ENCODE results near the gene EPSTI1. TPM values are rescaled to one million over a fixed set of nuclear protein-coding genes. Genes with fewer than 3 reads are reported as not detected.
A peak's percentile ranks its signal among the peaks of the same experiment; 100 is the strongest.
"Not testable (repeated sequence)": the region's sequence is repeated elsewhere in the genome, so short reads cannot be mapped to it uniquely, and the experiment has no call there.

EPSTI1 gene
- total RNA-seq, 4 donors from 2014 or later = 6.5 to 16.9 (median 11.4) TPM

- H3K4me1 ChIP-seq = no peaks in the 10 kb centered on the region
- H3K27ac ChIP-seq = no peak overlapping the region
- H3K9me3 ChIP-seq = no peaks in the 10 kb centered on the region
- DNase-seq = no peak
- intact Hi-C loops (cut with DNase I; ENCODE audit: low total_unique reads) = no loop called here
- TF ChIP-seq POLR2A (IDR thresholded peaks at IDR 0.05) = no peak
- no peak for TF ChIP-seq CTCF (IDR thresholded peaks at IDR 0.05)
- H3K4me3 ChIP-seq = no peak overlapping the region
- H3K27me3 ChIP-seq = no peaks in the 10 kb centered on the region
- no peaks in the 10 kb centered on the region for H3K36me3 ChIP-seq
Observed at GRCh38 chr13:42997381-42997780, 5.3 kb upstream of the EPSTI1 start.

- no peaks in the 10 kb centered on the region for H3K27me3 ChIP-seq
- H3K9me3 ChIP-seq = no peaks in the 10 kb centered on the region
- no peak overlapping the region for H3K27ac ChIP-seq
- TF ChIP-seq CTCF (IDR thresholded peaks at IDR 0.05) = no peak
- no peak for TF ChIP-seq POLR2A (IDR thresholded peaks at IDR 0.05)
- DNase-seq = no peak
- H3K36me3 ChIP-seq = no peaks in the 10 kb centered on the region
- H3K4me1 ChIP-seq = no peaks in the 10 kb centered on the region
- no peak overlapping the region for H3K4me3 ChIP-seq
- intact Hi-C loops (cut with DNase I; ENCODE audit: low total_unique reads) = no loop called here
Observed at GRCh38 chr13:42996584-42996983, 4.5 kb upstream of the EPSTI1 start.

- Histone ChIP-seq H3K4me3 (no peak overlapping the region), H3K4me1 (no peaks in the 10 kb centered on the region), H3K9me3 (no peaks in the 10 kb centered on the region), H3K36me3 (no peaks in the 10 kb centered on the region), H3K27me3 (no peaks in the 10 kb centered on the region), H3K27ac (no peak overlapping the region)
- no peak for DNase-seq
- TF ChIP-seq CTCF (IDR thresholded peaks at IDR 0.05) (no peak), POLR2A (IDR thresholded peaks at IDR 0.05) (no peak)
- intact Hi-C loops (cut with DNase I; ENCODE audit: low total_unique reads) = no loop called here
Observed at GRCh38 chr13:42994878-42995277, 2.8 kb upstream of the EPSTI1 start.

- Histone ChIP-seq H3K36me3 (no peaks in the 10 kb centered on the region), H3K27ac (peak overlapping the region; percentile 86 to 90), H3K27me3 (no peaks in the 10 kb centered on the region), H3K4me3 (peak overlapping the region in 1 of 2 donors; percentile 83), H3K4me1 (no peaks in the 10 kb centered on the region), H3K9me3 (no peaks in the 10 kb centered on the region)
- TF ChIP-seq POLR2A (IDR thresholded peaks at IDR 0.05) = no peak
- TF ChIP-seq CTCF (IDR thresholded peaks at IDR 0.05) = no peak
- intact Hi-C loops (cut with DNase I; ENCODE audit: low total_unique reads) = no loop called here
- no peak for DNase-seq
Observed at GRCh38 chr13:42992764-42993122, 702 bp upstream of the EPSTI1 start.

GRCh38 chr13:42991233-42991897 is 676 bp downstream of the EPSTI1 start:
- H3K36me3 ChIP-seq; H3K27me3 ChIP-seq; H3K9me3 ChIP-seq; intact Hi-C loops (cut with DNase I; ENCODE audit: low total_unique reads); DNase-seq; H3K4me1 ChIP-seq: not testable (repeated sequence)
- H3K27ac ChIP-seq = peak overlapping the region; percentile 86 to 90
- H3K4me3 ChIP-seq = peak overlapping the region; percentile 67 to 83
